GM21515 (cell line): Measurements from ENCODE around the gene KRIT1.

ENCODE experiments used
- ATAC-seq: cut with Tn5 transposase; IDR thresholded peaks from one replicate; pipeline ENCODE4 v1.9.1; 2021; ENCODE audit not compliant: unreplicated experiment

KRIT1 gene

DNA sequence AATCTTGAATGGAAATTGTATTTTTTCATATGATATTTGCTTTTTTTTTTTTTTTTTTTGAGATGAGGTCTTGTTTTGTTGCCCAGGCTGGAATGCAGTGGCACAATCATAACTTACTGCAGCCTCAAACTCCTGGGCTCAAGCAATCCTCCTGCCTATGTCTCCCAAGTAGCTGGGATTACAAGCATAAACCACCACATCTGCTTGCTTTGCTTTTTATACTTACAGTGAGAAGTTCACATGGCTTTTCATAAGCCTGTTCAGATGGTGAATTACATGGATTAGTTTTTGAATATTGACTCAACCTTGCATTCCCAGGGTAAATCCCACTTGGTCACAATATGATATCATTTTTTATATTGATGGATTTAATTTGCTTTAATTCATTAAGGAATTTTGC lies 88.7 kb downstream of the KRIT1 start:
- ATAC-seq: no peak

DNA sequence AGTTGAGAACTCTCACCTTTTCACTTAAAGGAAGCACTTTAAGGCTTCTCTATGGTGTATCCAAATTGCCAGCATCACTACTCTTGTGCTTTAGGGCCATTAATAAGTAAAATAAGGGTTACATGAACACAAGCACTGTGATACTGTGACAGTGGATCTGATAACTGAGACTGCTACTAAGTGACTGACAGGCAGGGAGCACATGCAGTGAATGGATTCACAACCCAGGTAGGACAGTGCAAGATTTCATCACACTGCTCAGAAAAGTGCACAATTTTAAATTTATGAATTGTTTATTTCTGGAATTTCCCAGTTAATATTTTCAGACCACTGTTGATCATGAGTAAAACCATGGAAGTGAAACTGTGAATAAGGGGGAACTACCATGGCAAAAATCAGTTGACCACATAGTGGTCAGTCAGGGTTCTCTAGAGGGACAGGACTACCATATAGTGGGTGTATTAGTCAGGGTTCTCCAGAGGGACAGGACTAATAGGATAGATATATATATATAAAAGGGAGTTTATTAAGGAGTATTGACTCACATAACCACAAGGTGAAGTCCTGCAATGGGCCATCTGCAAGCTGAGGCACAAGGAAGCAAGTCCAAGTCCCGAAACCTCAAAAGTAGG lies 90.5 kb downstream of the KRIT1 start:
- no peak for ATAC-seq

DNA sequence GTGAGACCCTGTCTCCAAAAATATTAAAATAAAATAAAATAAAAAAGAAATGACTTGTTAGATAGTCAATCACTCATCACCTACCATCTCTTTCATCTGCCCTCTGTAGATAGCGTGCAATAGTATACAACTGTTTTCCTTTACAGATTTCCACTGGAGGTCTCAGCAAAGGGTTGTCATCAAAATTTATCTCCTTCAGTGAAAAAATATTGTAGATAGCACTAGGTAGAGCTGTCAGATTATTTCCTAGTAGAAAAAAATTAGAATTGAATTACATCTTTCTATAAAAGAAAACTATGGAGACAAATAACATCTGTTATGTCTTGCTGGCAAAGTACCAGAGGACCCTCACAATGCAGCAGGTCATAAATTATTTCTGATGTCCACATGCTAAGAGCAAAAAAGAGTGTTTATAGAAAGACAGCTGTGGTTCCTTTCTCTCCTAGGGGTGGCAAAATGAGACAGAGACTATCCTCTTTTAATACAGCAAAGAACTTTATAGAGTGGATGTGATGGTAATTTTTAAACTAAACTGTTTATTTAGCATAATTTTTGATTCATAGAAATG lies 95.2 kb downstream of the KRIT1 start:
- no peak for ATAC-seq

DNA sequence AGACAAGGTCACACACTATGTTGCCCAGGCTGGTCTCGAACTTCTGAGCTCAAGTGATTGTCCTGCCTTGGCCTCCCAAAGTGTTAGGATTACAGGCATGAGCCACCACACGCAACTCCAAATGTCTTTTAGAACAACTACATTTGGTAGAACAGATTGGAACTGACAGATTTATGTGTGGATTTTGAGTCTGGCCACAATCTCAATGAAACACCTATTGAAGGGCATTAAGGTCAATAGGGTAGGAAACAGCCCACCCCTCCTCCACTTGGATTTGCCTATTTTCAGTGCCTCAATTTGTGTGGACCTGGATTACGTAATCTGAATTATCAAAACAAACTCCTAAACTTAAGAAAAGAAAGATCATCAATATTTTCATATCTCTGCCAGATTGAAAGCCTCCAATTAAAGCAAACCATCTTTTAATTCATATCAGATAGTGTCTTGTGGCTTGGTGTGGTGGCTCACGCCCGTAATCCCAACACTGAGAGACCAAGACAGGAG lies 95.9 kb downstream of the KRIT1 start:
- no peak for ATAC-seq
